CD4-positive, alpha-beta T cell (primary cell): ENCODE data around the gene PAGE2B. TPM values are rescaled to one million over a fixed set of nuclear protein-coding genes. Genes with fewer than 3 reads are reported as not detected.

Experiments
- ATAC-seq: fragments of 200-7000 bp; cut with Tn5 transposase; one replicate; pipeline ENCODE4 v1.10.0; 2022; ENCODE audit warnings: mild to moderate bottlenecking; ENCODE audit not compliant: poor library complexity
- CTCF ChIA-PET: fragments of 350-600 bp; sonication (Branson Sonifier 250); formaldehyde crosslinking; loops from one replicate; lab custom pipeline; 2021; ENCODE audit warnings: antibody characterized with exemption, inconsistent platforms; lab: Charles Lee
- POLR2A ChIA-PET: fragments of 350-600 bp; sonication (Branson Sonifier 250); formaldehyde crosslinking; loops from one replicate; lab custom pipeline; 2021; ENCODE audit warnings: antibody characterized with exemption, inconsistent platforms; lab: Charles Lee
- DNase-seq, 14 experiments: peaks; one replicate each; pipeline ENCODE4 v3.0.0-alpha.2; 2013 to 2020; ENCODE audit warnings: mixed read lengths in 2 of 14
- H3K27ac ChIP-seq, 2 donors: one replicate each; pipeline versions ENCODE4 v1.5.1 to v1.7.0; 2013; ENCODE audit warnings: low read length in 2 of 2, low read depth in 1 of 2, mild to moderate bottlenecking in 1 of 2
- H3K27me3 ChIP-seq, 2 experiments: 1 replicate in 1 of 2; 2 replicates in 1 of 2; pipeline versions ENCODE4 v1.6.1 to v1.7.0; 2013; ENCODE audit warnings: low read length in 2 of 2, control low read depth in 1 of 2, mild to moderate bottlenecking in 1 of 2, moderate library complexity in 1 of 2; ENCODE audit not compliant: insufficient read depth in 2 of 2, control insufficient read depth in 1 of 2
- H3K36me3 ChIP-seq: one replicate; pipeline ENCODE4 v1.6.1; 2013; ENCODE audit warnings: low read length, control low read depth; ENCODE audit not compliant: insufficient read depth
- H3K4me1 ChIP-seq: one replicate; pipeline ENCODE4 v1.6.1; 2013; ENCODE audit warnings: low read length, control low read depth; ENCODE audit not compliant: insufficient read depth
- H3K4me3 ChIP-seq: one replicate; pipeline ENCODE4 v1.5.1; 2013; ENCODE audit warnings: mild to moderate bottlenecking, low read length, moderate library complexity
- H3K9me3 ChIP-seq, 2 experiments: 1 replicate in 1 of 2; 2 replicates in 1 of 2; pipeline versions ENCODE4 v1.6.1 to v1.7.0; 2013; ENCODE audit warnings: low read length in 2 of 2, mild to moderate bottlenecking in 2 of 2, control low read depth in 1 of 2, moderate library complexity in 1 of 2; ENCODE audit not compliant: control insufficient read depth in 1 of 2, insufficient read depth in 1 of 2
- H3K27ac Mint-ChIP-seq: one replicate; pipeline ENCODE4 v1.8.0; 2020; ENCODE audit warnings: mixed read lengths
- H3K27me3 Mint-ChIP-seq: one replicate; pipeline ENCODE4 v1.8.0; 2021; ENCODE audit warnings: mixed read lengths
- H3K36me3 Mint-ChIP-seq: one replicate; pipeline ENCODE4 v1.8.0; 2021; ENCODE audit warnings: low read depth, mixed read lengths
- H3K4me1 Mint-ChIP-seq: one replicate; pipeline ENCODE4 v1.8.0; 2021; ENCODE audit warnings: low read depth, mixed read lengths
- H3K4me3 Mint-ChIP-seq: one replicate; pipeline ENCODE4 v1.8.0; 2020; ENCODE audit warnings: mild to moderate bottlenecking, mixed read lengths
- H3K9me3 Mint-ChIP-seq: one replicate; pipeline ENCODE4 v1.8.0; 2020; ENCODE audit warnings: mixed read lengths
- intact Hi-C, 2 experiments: fragments of 100-400 bp; cut with DNase I in 1 of 2; cut with micrococcal nuclease in 1 of 2; formaldehyde crosslinking; loops; one replicate each; pipeline versions ENCODE4 v1.15.1 to v1.9.0; 2023 to 2025; cut with DNase I, micrococcal nuclease
- polyA plus RNA-seq, 2 donors: library from polyadenylated mRNA; unstranded; fragments of 120-200 nt; gene quantifications; one replicate each; pipeline ENCODE4 v1.2.1, GENCODE V29; 2013
- total RNA-seq, 174 experiments: library from RNA in 2 of 174; stranded (reverse) in 2 of 174; gene quantifications; one replicate each; pipeline ENCODE4 v1.2.3 and lab custom pipeline; 2021 to 2026
- TF ChIP-seq, protein P1 (sequence below): fragments of 200-600 bp; IDR thresholded peaks from one replicate; pipeline ENCODE4 v1.8.0; 2022; ENCODE audit warnings: antibody characterized with exemption, mild to moderate bottlenecking

Gene PAGE2B
- total RNA-seq (1 to 10 TPM in 1 of 2 experiments, under 1 TPM in 1; 0.99 to 1.0 TPM), total RNA-seq (lab: John Stamatoyannopoulos, UW) (0 to 0.58 (median 0.06) reads per million in 172 experiments)
- polyA plus RNA-seq (2013, experiment 1 of 2): not detected
- 0.37 TPM for polyA plus RNA-seq (2013, experiment 2 of 2)

DNA sequence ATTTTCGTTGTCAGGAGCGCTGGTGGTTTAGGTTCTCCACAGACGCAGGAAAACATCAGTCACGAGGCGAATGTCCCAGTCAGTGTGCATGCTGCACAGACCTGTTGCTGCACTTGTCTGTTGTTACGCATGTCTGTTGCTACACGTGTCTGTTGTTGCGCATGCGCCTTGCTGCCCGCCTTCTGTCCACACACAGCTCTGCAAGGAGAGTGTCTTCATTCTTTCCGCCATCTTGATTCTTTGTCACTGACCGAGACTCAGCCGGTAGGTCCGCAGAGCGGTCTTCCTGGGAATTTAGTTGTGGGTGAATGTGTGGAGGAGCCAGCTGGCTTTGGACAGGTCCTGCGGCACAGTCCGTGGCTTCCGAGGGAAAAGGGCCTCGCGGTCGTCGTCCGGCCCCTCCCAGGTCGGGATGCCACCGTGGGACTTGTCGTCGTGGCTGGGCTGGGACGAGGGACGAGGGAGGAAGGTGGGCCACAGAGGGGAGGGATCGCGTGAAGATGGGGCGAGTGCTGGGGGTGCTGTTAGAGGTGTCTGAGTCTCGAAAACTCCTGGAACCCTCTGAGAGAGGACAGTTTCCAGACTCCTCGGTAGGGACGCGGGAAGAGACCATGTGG lies at the start of gene PAGE2B:
Gene PAGE2B (plus strand): TSS at position 180 of the 617 bp plus-strand sequence. CDS start 1,012 bp downstream, outside the sequence.
- ATAC-seq (no peak), DNase-seq (no peak)
- Mint-ChIP-seq H3K27ac (no peak within 1 kb of the TSS), H3K4me1 (no peaks in the 10 kb centered on the region), H3K4me3 (no peak within 1 kb of the TSS), H3K36me3 (no peaks in the 10 kb centered on the region), H3K9me3 (no peaks in the 10 kb centered on the region), H3K27me3 (no peaks in the 10 kb centered on the region)
- H3K27me3 ChIP-seq: no peaks in the 10 kb centered on the region
- no peak within 1 kb of the TSS for H3K4me3 ChIP-seq
- ChIA-PET CTCF (no interaction called here), POLR2A (no interaction called here)
- H3K4me1 ChIP-seq: no peaks in the 10 kb centered on the region
- intact Hi-C loops: no loop called here
- TF ChIP-seq, protein P1, sequence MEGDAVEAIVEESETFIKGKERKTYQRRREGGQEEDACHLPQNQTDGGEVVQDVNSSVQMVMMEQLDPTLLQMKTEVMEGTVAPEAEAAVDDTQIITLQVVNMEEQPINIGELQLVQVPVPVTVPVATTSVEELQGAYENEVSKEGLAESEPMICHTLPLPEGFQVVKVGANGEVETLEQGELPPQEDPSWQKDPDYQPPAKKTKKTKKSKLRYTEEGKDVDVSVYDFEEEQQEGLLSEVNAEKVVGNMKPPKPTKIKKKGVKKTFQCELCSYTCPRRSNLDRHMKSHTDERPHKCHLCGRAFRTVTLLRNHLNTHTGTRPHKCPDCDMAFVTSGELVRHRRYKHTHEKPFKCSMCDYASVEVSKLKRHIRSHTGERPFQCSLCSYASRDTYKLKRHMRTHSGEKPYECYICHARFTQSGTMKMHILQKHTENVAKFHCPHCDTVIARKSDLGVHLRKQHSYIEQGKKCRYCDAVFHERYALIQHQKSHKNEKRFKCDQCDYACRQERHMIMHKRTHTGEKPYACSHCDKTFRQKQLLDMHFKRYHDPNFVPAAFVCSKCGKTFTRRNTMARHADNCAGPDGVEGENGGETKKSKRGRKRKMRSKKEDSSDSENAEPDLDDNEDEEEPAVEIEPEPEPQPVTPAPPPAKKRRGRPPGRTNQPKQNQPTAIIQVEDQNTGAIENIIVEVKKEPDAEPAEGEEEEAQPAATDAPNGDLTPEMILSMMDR: no peak
- H3K27ac ChIP-seq: no peak within 1 kb of the TSS
- no peaks in the 10 kb centered on the region for H3K36me3 ChIP-seq
- H3K9me3 ChIP-seq: peaks cover 0 to 5% of the 10 kb centered on the region in 2 experiments

DNA sequence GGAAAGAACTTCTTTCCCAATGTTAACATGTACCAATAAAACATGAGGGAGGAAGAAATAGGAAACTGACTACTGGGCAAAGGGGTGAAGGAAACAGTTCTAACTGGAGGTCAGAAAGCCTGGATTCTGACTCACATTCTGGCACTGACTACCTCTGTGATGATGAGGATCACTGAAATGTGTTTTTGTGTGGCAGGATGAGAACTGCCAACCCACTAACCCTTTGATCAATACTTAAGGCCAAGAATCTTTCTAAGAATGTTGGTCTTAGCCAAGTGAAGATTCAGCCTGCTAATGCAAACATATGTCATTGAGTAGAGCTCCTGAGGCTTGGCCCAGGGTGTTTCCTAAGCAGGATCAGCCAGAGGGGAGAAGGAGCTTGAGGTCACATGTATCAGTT lies 48.7 kb upstream of the PAGE2B start:
- H3K4me3 Mint-ChIP-seq: no peak overlapping the region
- DNase-seq: no peak
- H3K27ac Mint-ChIP-seq: no peak overlapping the region
- CTCF ChIA-PET: no interaction called here
- POLR2A ChIA-PET: no interaction called here
- no peaks in the 10 kb centered on the region for H3K36me3 Mint-ChIP-seq
- Histone ChIP-seq H3K4me3 (no peak overlapping the region), H3K27me3 (no peaks in the 10 kb centered on the region), H3K9me3 (no peaks in the 10 kb centered on the region), H3K4me1 (no peaks in the 10 kb centered on the region), H3K36me3 (no peaks in the 10 kb centered on the region), H3K27ac (no peak overlapping the region)
- no peaks in the 10 kb centered on the region for H3K9me3 Mint-ChIP-seq
- no peaks in the 10 kb centered on the region for H3K4me1 Mint-ChIP-seq
- intact Hi-C loops: no loop called here
- ATAC-seq: no peak
- TF ChIP-seq, protein P1: no peak
- H3K27me3 Mint-ChIP-seq: no peaks in the 10 kb centered on the region

DNA sequence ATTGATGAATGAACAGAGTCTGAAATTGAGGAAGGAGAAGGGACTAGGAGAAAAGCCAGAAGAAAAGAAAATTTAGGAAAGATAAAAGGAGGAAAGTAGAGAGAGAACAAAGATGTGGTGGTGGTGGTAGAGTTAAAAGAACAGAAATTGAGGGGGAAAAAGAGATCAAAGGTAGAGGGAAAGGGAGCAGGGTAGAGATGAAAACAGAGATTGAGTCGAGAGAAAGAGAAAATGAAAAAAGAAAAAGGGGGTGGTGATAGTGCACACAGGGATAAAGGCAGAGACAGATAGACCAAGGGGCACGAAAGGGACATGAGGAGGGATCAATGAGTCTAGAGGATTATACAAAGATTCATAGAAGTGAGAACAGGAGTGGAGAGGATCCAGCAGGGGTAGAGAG lies 48.0 kb upstream of the PAGE2B start:
- Mint-ChIP-seq H3K4me3 (no peak overlapping the region), H3K9me3 (no peaks in the 10 kb centered on the region)
- POLR2A ChIA-PET: no interaction called here

More for the DNA sequence above, 48.0 kb upstream of the PAGE2B start:
- Histone ChIP-seq H3K36me3 (no peaks in the 10 kb centered on the region), H3K4me3 (no peak overlapping the region), H3K27me3 (no peaks in the 10 kb centered on the region), H3K4me1 (no peaks in the 10 kb centered on the region), H3K27ac (no peak overlapping the region), H3K9me3 (no peaks in the 10 kb centered on the region)
- intact Hi-C loops: no loop called here
- CTCF ChIA-PET: no interaction called here
- TF ChIP-seq, protein P1: no peak
- Mint-ChIP-seq H3K27ac (no peak overlapping the region), H3K4me1 (no peaks in the 10 kb centered on the region), H3K27me3 (no peaks in the 10 kb centered on the region), H3K36me3 (no peaks in the 10 kb centered on the region)
- DNase-seq (no peak), ATAC-seq (no peak)
